IMR-90 (cell line): ENCODE data around the gene EHD4. TPM values are rescaled to one million over a fixed set of nuclear protein-coding genes. Genes with fewer than 3 reads are reported as not detected.
A peak's percentile ranks its signal among the peaks of the same experiment; 100 is the strongest.

Source experiments
- ATAC-seq: fragments of 200-7000 bp; cut with Tn5 transposase; 2 replicates; pipeline ENCODE4 v1.9.1; 2020; ENCODE audit warnings: low read depth, mild to moderate bottlenecking, moderate library complexity
- BruUV-seq: library from RNA; stranded (reverse); fragments of 400-500 nt; replicated peaks from 2 replicates; lab custom pipeline; 2021; lab: Mats Ljungman, UMichigan
- CTCF ChIA-PET: fragments of 300-600 bp; formaldehyde crosslinking; extraction: SDS; loops from one replicate; lab custom pipeline; 2021; ENCODE audit warnings: antibody characterized with exemption; lab: Yijun Ruan, JAX
- POLR2A ChIA-PET: fragments of 300-600 bp; sonication (Branson Sonifier 250); formaldehyde crosslinking; loops from one replicate; lab custom pipeline; 2022; ENCODE audit warnings: antibody characterized with exemption; ENCODE audit not compliant: unreplicated experiment; lab: Charles Lee
- DNase-seq: peaks from one replicate; pipeline ENCODE4 v3.0.0; 2013
- H2AFZ ChIP-seq: replicated peaks from 2 replicates; pipeline ENCODE3; 2013; ENCODE audit warnings: low read length, mild to moderate bottlenecking; ENCODE audit not compliant: poor library complexity
- H2AK5ac ChIP-seq: 2 replicates; pipeline ENCODE4 v1.6.1; 2013; ENCODE audit warnings: low read depth, low read length, inconsistent platforms
- H2AK9ac ChIP-seq: replicated peaks from 2 replicates; pipeline ENCODE3; 2013; ENCODE audit warnings: mild to moderate bottlenecking, low read depth, low read length, moderate library complexity; ENCODE audit not compliant: poor library complexity
- H2BK120ac ChIP-seq: 2 replicates; pipeline ENCODE4 v1.6.1; 2013; ENCODE audit warnings: low read depth, low read length, inconsistent platforms
- H2BK15ac ChIP-seq: 3 replicates; pipeline ENCODE4 v1.6.1; 2013; ENCODE audit warnings: low read depth, low read length, inconsistent platforms
- H2BK20ac ChIP-seq: 2 replicates; pipeline ENCODE4 v1.6.1; 2013; ENCODE audit warnings: low read depth, mild to moderate bottlenecking, inconsistent platforms, low read length, moderate library complexity
- H2BK5ac ChIP-seq: 2 replicates; pipeline ENCODE4 v1.6.1; 2013; ENCODE audit warnings: mild to moderate bottlenecking, low read depth, low read length, inconsistent platforms; ENCODE audit not compliant: poor library complexity, severe bottlenecking
- H3K14ac ChIP-seq: replicated peaks from 2 replicates; pipeline ENCODE4 v1.6.1; 2013; ENCODE audit warnings: low read depth, low read length, inconsistent platforms
- H3K18ac ChIP-seq: 2 replicates; pipeline ENCODE4 v1.6.1; 2013; ENCODE audit warnings: low read depth, low read length, control low read depth
- H3K23ac ChIP-seq: 2 replicates; pipeline ENCODE4 v1.6.1; 2013; ENCODE audit warnings: low read depth, low read length, inconsistent platforms
- H3K27ac ChIP-seq: 2 replicates; pipeline ENCODE4 v1.5.1; 2013; ENCODE audit warnings: mild to moderate bottlenecking, control low read depth, low read length; ENCODE audit not compliant: insufficient read depth
- H3K27me3 ChIP-seq: 2 replicates; pipeline ENCODE4 v1.6.1; 2013; ENCODE audit warnings: low read length; ENCODE audit not compliant: control insufficient read depth, insufficient read depth
- H3K36me3 ChIP-seq: 2 replicates; pipeline ENCODE4 v1.6.1; 2013; ENCODE audit warnings: low read length, mixed read lengths; ENCODE audit not compliant: control insufficient read depth, insufficient read depth
- H3K4ac ChIP-seq: 2 replicates; pipeline ENCODE4 v1.6.1; 2013; ENCODE audit warnings: low read depth, low read length, inconsistent platforms
- H3K4me1 ChIP-seq: 2 replicates; pipeline ENCODE4 v1.6.1; 2013; ENCODE audit warnings: low read length, mixed read lengths; ENCODE audit not compliant: control insufficient read depth, insufficient read depth
- H3K4me2 ChIP-seq: 2 replicates; pipeline ENCODE4 v1.6.1; 2013; ENCODE audit warnings: low read depth, mild to moderate bottlenecking, control low read depth, low read length, moderate library complexity
- H3K4me3 ChIP-seq: 2 replicates; pipeline ENCODE4 v1.5.1; 2013; ENCODE audit warnings: low read depth, mild to moderate bottlenecking, control low read depth, low read length, moderate library complexity; ENCODE audit not compliant: insufficient read depth
- H3K56ac ChIP-seq: 2 replicates; pipeline ENCODE4 v1.6.1; 2013; ENCODE audit warnings: low read length, inconsistent platforms; ENCODE audit not compliant: insufficient read depth; ENCODE audit errors: extremely low read depth
- H3K79me1 ChIP-seq, 2 experiments: 2 replicates each; pipeline ENCODE4 v1.6.1; 2013; ENCODE audit warnings: low read length in 2 of 2, inconsistent platforms in 1 of 2, low read depth in 1 of 2
- H3K9ac ChIP-seq: 2 replicates; pipeline ENCODE4 v1.6.1; 2013; ENCODE audit warnings: low read depth, low read length, control low read depth
- H3K9me1 ChIP-seq: 2 replicates; pipeline ENCODE4 v1.6.1; 2013; ENCODE audit warnings: low read length, inconsistent platforms; ENCODE audit not compliant: insufficient read depth
- H3K9me3 ChIP-seq: 2 replicates; pipeline ENCODE4 v1.6.1; 2013; ENCODE audit warnings: low read length; ENCODE audit not compliant: control insufficient read depth, insufficient read depth
- H4K20me1 ChIP-seq: 2 replicates; pipeline ENCODE4 v1.6.1; 2013; ENCODE audit warnings: low read length, inconsistent platforms; ENCODE audit not compliant: insufficient read depth
- H4K5ac ChIP-seq: 2 replicates; pipeline ENCODE4 v1.6.1; 2013; ENCODE audit warnings: mild to moderate bottlenecking, low read depth, low read length, control low read depth
- H4K8ac ChIP-seq, 2 experiments: 2 replicates each; pipeline ENCODE4 v1.6.1; 2013; ENCODE audit warnings: low read depth in 2 of 2, low read length in 2 of 2, control low read depth in 1 of 2, inconsistent platforms in 1 of 2
- H4K91ac ChIP-seq: 2 replicates; pipeline ENCODE4 v1.6.1; 2013; ENCODE audit warnings: low read depth, low read length, inconsistent platforms; ENCODE audit not compliant: insufficient read depth
- BHLHE40 ChIP-seq: fragments of 150-350 bp; IDR thresholded peaks from 2 replicates; pipeline ENCODE4 v1.6.1; 2016; ENCODE audit warnings: mild to moderate bottlenecking, low read depth, low read length
- CEBPB ChIP-seq: IDR thresholded peaks from 2 replicates; pipeline ENCODE4 v1.6.1; 2012; ENCODE audit warnings: low read depth, low read length, improper control_type of control experiment
- CHD1 ChIP-seq: IDR thresholded peaks from 2 replicates; pipeline ENCODE4 v1.6.1; 2012; ENCODE audit warnings: low read depth, low read length, improper control_type of control experiment
- CTCF ChIP-seq: conservative IDR thresholded peaks from 2 replicates; pipeline ENCODE4 v1.5.1; 2012; ENCODE audit warnings: mild to moderate bottlenecking, low read depth, low read length, improper control_type of control experiment
- ELK1 ChIP-seq: fragments of 150-350 bp; IDR thresholded peaks from 2 replicates; pipeline ENCODE4 v1.6.1; 2016; ENCODE audit warnings: low read depth, mild to moderate bottlenecking, low read length, moderate library complexity, borderline replicate concordance
- FOS ChIP-seq: fragments of 150-350 bp; IDR thresholded peaks from 2 replicates; pipeline ENCODE4 v1.6.1; 2016; ENCODE audit warnings: low read depth, low read length
- MAFK ChIP-seq: IDR thresholded peaks from 2 replicates; pipeline ENCODE4 v1.6.1; 2012; ENCODE audit warnings: low read depth, low read length, improper control_type of control experiment
- MAZ ChIP-seq: IDR thresholded peaks from 2 replicates; pipeline ENCODE4 v1.6.1; 2012; ENCODE audit warnings: low read depth, mild to moderate bottlenecking, low read length, improper control_type of control experiment, moderate library complexity, borderline replicate concordance
- MXI1 ChIP-seq: IDR thresholded peaks from 2 replicates; pipeline ENCODE4 v1.6.1; 2012; ENCODE audit warnings: low read depth, mild to moderate bottlenecking, low read length, moderate library complexity, borderline replicate concordance
- NFE2L2 ChIP-seq: fragments of 150-350 bp; IDR thresholded peaks from 2 replicates; pipeline ENCODE4 v1.6.1; 2016; ENCODE audit warnings: low read depth, mild to moderate bottlenecking, low read length
- POLR2A ChIP-seq: IDR thresholded peaks from 2 replicates; pipeline ENCODE4 v1.6.1; 2012; ENCODE audit warnings: mild to moderate bottlenecking, low read depth, low read length
- RAD21 ChIP-seq: IDR thresholded peaks from 2 replicates; pipeline ENCODE4 v1.6.1; 2012; ENCODE audit warnings: low read length, improper control_type of control experiment
- RCOR1 ChIP-seq: IDR thresholded peaks from 2 replicates; pipeline ENCODE4 v1.6.1; 2012; ENCODE audit warnings: mild to moderate bottlenecking, low read length, improper control_type of control experiment; ENCODE audit not compliant: insufficient replicate concordance
- RFX5 ChIP-seq: IDR thresholded peaks from 2 replicates; pipeline ENCODE4 v1.8.0; 2012; ENCODE audit warnings: low read depth, mild to moderate bottlenecking, low read length, moderate library complexity
- SMC3 ChIP-seq: fragments of 150-350 bp; IDR thresholded peaks from 2 replicates; pipeline ENCODE4 v1.6.1; 2016; ENCODE audit warnings: low read depth, mild to moderate bottlenecking, antibody characterized with exemption, low read length, moderate library complexity
- USF2 ChIP-seq: fragments of 150-350 bp; IDR thresholded peaks from 2 replicates; pipeline ENCODE4 v1.6.1; 2017; ENCODE audit warnings: mild to moderate bottlenecking, antibody characterized with exemption, low read length, low read depth
- WGBS, 2 experiments: methylation state at CpG; one replicate each; pipeline versions ENCODE4 v1.1.5 to v1.1.7; 2013; ENCODE audit warnings: missing lambda C conversion rate in 2 of 2; ENCODE audit not compliant: insufficient read length in 1 of 2; ENCODE audit errors: extremely low coverage in 2 of 2; 5-methylcytosine and 5-hydroxymethylcytosine counted together
- dilution Hi-C: fragments of 300-500 bp; cut with HindIII; formaldehyde crosslinking; loops from one replicate; pipeline ENCODE4 v1.14.3; 2018; ENCODE audit warnings: low sequenced_read_pairs; ENCODE audit not compliant: unreplicated experiment
- in situ Hi-C: fragments of 300-500 bp; cut with MboI; formaldehyde crosslinking; loops from 3 replicates; pipeline ENCODE4 v1.14.3; 2019; ENCODE audit warnings: low sequenced_read_pairs, inconsistent platforms, mixed read lengths
- intact Hi-C: fragments of 100-400 bp; cut with micrococcal nuclease; formaldehyde crosslinking; loops from 2 replicates; pipeline ENCODE4 v1.10.0; 2022
- polyA plus RNA-seq, 3 experiments: library from polyadenylated mRNA; depleted of rRNA; stranded (reverse); fragments of >200 nt; gene quantifications; 2 replicates each; pipeline ENCODE4 v1.2.3, GENCODE V29; 2012; ENCODE audit warnings: low replicate concordance in 1 of 3
- total RNA-seq: library from RNA; depleted of rRNA; stranded (reverse); fragments of >200 nt; gene quantifications from 2 replicates; pipeline ENCODE4 v1.2.3, GENCODE V29; 2012

Gene EHD4
- total and polyA plus RNA-seq, 2 of the 4 experiments (the other 2 are of a cell fraction): 21.0 to 29.0 TPM

DNA sequence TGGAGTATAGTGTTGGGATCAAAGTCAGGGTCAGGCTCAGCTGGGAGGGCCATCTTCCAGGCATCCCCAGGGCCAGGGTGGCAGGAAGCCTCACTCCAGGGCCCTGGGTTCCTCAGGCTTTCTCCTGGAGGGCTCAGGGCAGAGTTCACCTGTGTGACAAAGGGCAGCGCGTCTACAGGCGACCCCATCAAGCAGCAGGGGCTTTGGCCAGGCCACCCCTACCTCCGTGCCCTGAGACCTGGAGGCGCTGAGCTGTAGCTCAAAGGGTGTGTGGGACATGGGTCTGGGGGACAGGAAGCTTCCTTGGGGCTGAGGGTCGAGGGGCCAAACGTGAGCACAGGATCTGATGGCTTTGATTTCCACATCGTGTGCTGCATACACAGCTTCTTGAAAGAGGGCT is 91.3 kb downstream of the EHD4 start:
- no peak for ATAC-seq
- POLR2A ChIA-PET: interaction anchor here (0.6 kb wide), 1 partner anchor 63 kb away, joined by 3 read pairs; no protein-coding TSS in a partner anchor
- intact Hi-C loops: no loop called here

More for the DNA sequence above, 91.3 kb downstream of the EHD4 start:
- Histone ChIP-seq H3K4me3 (no peak overlapping the region), H2BK5ac (no peak overlapping the region), H3K4me1 (0 out of 2 replicates have a peak, but pooled peaks cover 2% of the 10 kb centered on the region), H4K20me1 (peaks cover 9% of the 10 kb centered on the region; the same call in 1 of the 2 replicates), H3K14ac (no peak overlapping the region), H3K9me1 (no peaks in the 10 kb centered on the region), H3K79me1 (no peaks in the 10 kb centered on the region), H2BK120ac (no peak overlapping the region), H3K27ac (no peak overlapping the region), H3K56ac (no peak overlapping the region), H3K4ac (no peak overlapping the region), H3K36me3 (no peaks in the 10 kb centered on the region), H3K9ac (no peak overlapping the region), H2AK5ac (no peak overlapping the region), H2BK15ac (no peak overlapping the region), H2AFZ (no peak overlapping the region), H3K27me3 (peaks cover 35% of the 10 kb centered on the region), H2BK20ac (no peak overlapping the region), H4K8ac (no peak overlapping the region), H4K91ac (no peak overlapping the region), H2AK9ac (peak overlapping the region; percentile 8), H3K18ac (no peak overlapping the region), H4K5ac (no peak overlapping the region), H3K4me2 (no peak overlapping the region), H3K23ac (no peak overlapping the region), H3K9me3 (no peaks in the 10 kb centered on the region)
- TF ChIP-seq MAZ (no peak), FOS (no peak), RCOR1 (no peak), MAFK (no peak), POLR2A (no peak), BHLHE40 (no peak), CHD1 (no peak), ELK1 (no peak), SMC3 (no peak), RFX5 (no peak), NFE2L2 (no peak), CEBPB (no peak), MXI1 (no peak), CTCF (no peak), USF2 (no peak), RAD21 (no peak)
- CTCF ChIA-PET: interaction anchor here (1.1 kb wide), 1 partner anchor 24 kb away, joined by 4 read pairs; no protein-coding TSS in a partner anchor
- no peak for DNase-seq
- no TSS peak for BruUV-seq
- in situ Hi-C loops (no loop called here), dilution Hi-C loops (no loop called here)
- 88% methylated on average over 7 of the region's 8 CpGs; no CpG with 5 or more reads in 1 of the 2 experiments for WGBS, 2 experiments
